Caco-2 (cell line): Measurements from ENCODE around the gene DAO. TPM values are rescaled to one million over a fixed set of nuclear protein-coding genes. Genes with fewer than 3 reads are reported as not detected.

Experiments used
- BruUV-seq: library from RNA; stranded (reverse); fragments of 400-500 nt; replicated peaks from 2 replicates; lab custom pipeline; 2021; lab: Mats Ljungman, UMichigan
- CTCF ChIA-PET: fragments of 300-600 bp; sonication (Branson Sonifier 250); formaldehyde crosslinking; loops from one replicate; lab custom pipeline; 2022; ENCODE audit warnings: antibody characterized with exemption; lab: Charles Lee
- POLR2A ChIA-PET: fragments of 300-600 bp; sonication (Branson Sonifier 250); formaldehyde crosslinking; loops from one replicate; lab custom pipeline; 2022; ENCODE audit warnings: antibody characterized with exemption; lab: Charles Lee
- DNase-seq, 2 experiments: peaks; one replicate each; pipeline versions ENCODE4 v3.0.0 to v3.0.0-alpha.2; 2020 to 2022
- H3K27me3 ChIP-seq: replicated peaks from 2 replicates; pipeline ENCODE4 v1.6.0; 2011; ENCODE audit warnings: low read length; ENCODE audit not compliant: control insufficient read depth, insufficient read depth
- H3K36me3 ChIP-seq: 2 replicates; pipeline ENCODE4 v1.5.1; 2011; ENCODE audit warnings: low read length; ENCODE audit not compliant: control insufficient read depth, insufficient read depth
- H3K4me1 ChIP-seq: fragments of 250-450 bp; sonication (Bioruptor Pico); 2 replicates; pipeline ENCODE4 v1.5.1; 2020; ENCODE audit warnings: mild to moderate bottlenecking
- H3K4me3 ChIP-seq: 2 replicates; pipeline ENCODE4 v1.5.1; 2011; ENCODE audit warnings: low read depth, mild to moderate bottlenecking, control low read depth, low read length
- H3K9me3 ChIP-seq: fragments of 250-450 bp; sonication (Bioruptor Pico); 2 replicates; pipeline ENCODE4 v1.5.1; 2020; ENCODE audit warnings: mild to moderate bottlenecking, moderate library complexity
- H3K27ac Mint-ChIP-seq: one replicate; pipeline ENCODE4 v1.8.0; 2022; ENCODE audit warnings: mixed read lengths; ENCODE audit not compliant: unreplicated experiment
- H3K27me3 Mint-ChIP-seq: one replicate; pipeline ENCODE4 v1.8.0; 2022; ENCODE audit warnings: mixed read lengths; ENCODE audit not compliant: insufficient read depth, unreplicated experiment
- H3K36me3 Mint-ChIP-seq: one replicate; pipeline ENCODE4 v1.8.0; 2022; ENCODE audit warnings: mild to moderate bottlenecking, mixed read lengths; ENCODE audit not compliant: insufficient read depth, unreplicated experiment
- H3K4me1 Mint-ChIP-seq: one replicate; pipeline ENCODE4 v1.8.0; 2022; ENCODE audit warnings: low read depth, mixed read lengths; ENCODE audit not compliant: unreplicated experiment
- H3K4me3 Mint-ChIP-seq: one replicate; pipeline ENCODE4 v1.8.0; 2022; ENCODE audit warnings: mild to moderate bottlenecking, moderate library complexity, mixed read lengths; ENCODE audit not compliant: unreplicated experiment
- H3K9me3 Mint-ChIP-seq: one replicate; pipeline ENCODE4 v1.8.0; 2022; ENCODE audit warnings: mixed read lengths; ENCODE audit not compliant: unreplicated experiment
- CTCF ChIP-seq, 2 experiments: fragments of 200-600 bp in 1 of 2; IDR thresholded peaks; 1 replicate in 1 of 2; 2 replicates in 1 of 2; pipeline versions ENCODE4 v1.5.1 to v1.8.0; 2011 to 2022; ENCODE audit warnings: antibody characterized with exemption in 1 of 2, control low read depth in 1 of 2, inconsistent platforms in 1 of 2, low read depth in 1 of 2, low read length in 1 of 2, mild to moderate bottlenecking in 1 of 2, moderate library complexity in 1 of 2; ENCODE audit not compliant: insufficient read depth in 1 of 2, severe bottlenecking in 1 of 2, unreplicated experiment in 1 of 2
- intact Hi-C: fragments of 100-400 bp; cut with micrococcal nuclease; formaldehyde crosslinking; loops from one replicate; pipeline ENCODE4 v1.10.0; 2022; ENCODE audit not compliant: unreplicated experiment
- total RNA-seq: library from RNA; stranded (reverse); gene quantifications from 2 replicates; pipeline ENCODE4 v1.2.3, GENCODE V29; 2022

The DAO gene
- total RNA-seq, 1 experiment from 2014 or later = not detected

DNA sequence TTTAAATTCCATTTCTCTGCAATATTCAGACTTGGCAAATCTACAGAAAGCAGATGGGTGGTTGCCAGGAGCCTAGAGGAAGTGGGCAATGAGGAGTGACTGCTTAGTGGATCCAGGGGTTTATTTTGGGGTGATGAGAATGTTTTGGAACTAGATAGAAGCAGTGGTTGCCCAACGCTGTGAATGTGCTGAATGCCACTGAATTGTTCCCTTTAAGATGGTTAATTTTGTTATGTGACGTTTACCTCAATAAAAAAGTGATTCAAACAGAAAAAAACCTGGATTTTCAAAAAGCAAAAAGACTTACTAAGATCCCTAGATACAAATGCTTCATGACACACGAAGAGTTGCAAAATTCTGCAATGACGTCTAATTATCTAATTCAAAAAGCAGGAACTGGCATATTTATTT is 34.2 kb downstream of the DAO start:
- no peaks in the 10 kb centered on the region for H3K9me3 Mint-ChIP-seq
- H3K4me1 ChIP-seq = peaks cover 21% of the 10 kb centered on the region
- POLR2A ChIA-PET = no interaction called here
- peaks cover 5% of the 10 kb centered on the region for H3K36me3 Mint-ChIP-seq
- peaks cover 16% of the 10 kb centered on the region for H3K4me1 Mint-ChIP-seq
- intact Hi-C loops = no loop called here
- no peaks in the 10 kb centered on the region for H3K9me3 ChIP-seq
- H3K27me3 ChIP-seq = no peaks in the 10 kb centered on the region
- no peaks in the 10 kb centered on the region for H3K27me3 Mint-ChIP-seq
- no peak overlapping the region for H3K4me3 Mint-ChIP-seq
- BruUV-seq = no TSS peak
- H3K4me3 ChIP-seq = no peak overlapping the region
- no peak for TF ChIP-seq CTCF (IDR thresholded peaks at IDR 0.05; ENCODE audit: insufficient read depth in 1 of 2, low read depth in 1 of 2, low read length in 1 of 2, severe bottlenecking in 1 of 2, unreplicated experiment in 1 of 2)
- H3K27ac Mint-ChIP-seq = no peak overlapping the region
- no peaks in the 10 kb centered on the region for H3K36me3 ChIP-seq
- DNase-seq = no peak
- CTCF ChIA-PET = no interaction called here

DNA sequence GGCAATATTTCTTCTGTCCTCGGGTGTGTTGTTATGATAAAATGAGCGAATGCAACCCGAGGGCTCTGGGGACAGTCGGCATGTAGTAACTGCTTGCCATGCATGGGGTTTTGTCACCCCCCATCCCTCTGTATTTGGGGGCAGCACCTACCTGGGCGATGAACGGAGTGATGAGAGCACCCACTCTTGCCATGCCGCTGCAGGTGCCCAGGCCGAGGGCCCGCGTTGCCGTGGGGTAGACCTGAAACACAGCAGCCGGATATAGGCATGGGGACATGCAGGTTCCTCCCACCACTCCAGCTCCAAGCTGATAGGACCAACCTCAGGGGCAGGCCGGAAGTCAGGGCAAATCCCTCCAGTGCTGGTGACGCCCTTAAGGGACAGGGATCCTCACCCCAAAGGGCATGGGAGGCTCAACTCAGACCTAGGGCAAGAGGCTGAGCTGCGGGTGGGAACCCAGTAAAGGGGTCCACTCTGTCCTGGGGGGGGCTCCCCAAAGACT is 35.8 kb downstream of the DAO start:
- Mint-ChIP-seq H3K27ac (no peak overlapping the region), H3K9me3 (no peaks in the 10 kb centered on the region), H3K4me1 (peaks cover 25% of the 10 kb centered on the region), H3K27me3 (no peaks in the 10 kb centered on the region), H3K36me3 (peaks cover 5% of the 10 kb centered on the region), H3K4me3 (no peak overlapping the region)
- H3K4me1 ChIP-seq = peaks cover 32% of the 10 kb centered on the region
- H3K9me3 ChIP-seq = no peaks in the 10 kb centered on the region
- no peaks in the 10 kb centered on the region for H3K36me3 ChIP-seq
- no peak for TF ChIP-seq CTCF (IDR thresholded peaks at IDR 0.05; ENCODE audit: insufficient read depth in 1 of 2, low read depth in 1 of 2, low read length in 1 of 2, severe bottlenecking in 1 of 2, unreplicated experiment in 1 of 2)
- intact Hi-C loops = no loop called here
- DNase-seq = no peak
- CTCF ChIA-PET = no interaction called here
- no peaks in the 10 kb centered on the region for H3K27me3 ChIP-seq
- H3K4me3 ChIP-seq = no peak overlapping the region
- POLR2A ChIA-PET = no interaction called here
- BruUV-seq = no TSS peak

DNA sequence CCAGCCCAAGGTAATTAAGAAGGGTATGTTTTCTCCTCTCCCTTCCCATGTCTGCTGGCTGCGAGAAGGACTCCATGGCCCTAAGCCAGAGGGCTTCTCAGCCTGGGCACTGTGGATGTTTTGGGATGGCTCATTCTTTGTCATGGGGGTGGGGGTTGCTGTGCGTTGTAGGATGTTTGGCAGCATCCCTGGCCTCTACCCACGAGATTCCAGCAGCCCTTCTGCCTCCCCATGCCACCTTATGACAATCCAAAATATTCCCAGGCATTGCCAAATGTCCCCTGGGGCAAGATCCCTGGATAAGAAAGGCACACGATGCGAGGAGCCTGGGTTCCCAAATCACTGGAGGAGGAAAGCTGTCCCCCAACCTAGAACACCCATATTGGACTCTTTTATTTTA is 36.4 kb downstream of the DAO start:
- intact Hi-C loops = no loop called here
- CTCF ChIA-PET = no interaction called here

More for the DNA sequence above, 36.4 kb downstream of the DAO start:
- H3K9me3 ChIP-seq = no peaks in the 10 kb centered on the region
- H3K4me1 Mint-ChIP-seq = peaks cover 30% of the 10 kb centered on the region
- DNase-seq = no peak
- no peaks in the 10 kb centered on the region for H3K27me3 Mint-ChIP-seq
- POLR2A ChIA-PET = no interaction called here
- no peak overlapping the region for H3K27ac Mint-ChIP-seq
- no peak overlapping the region for H3K4me3 Mint-ChIP-seq
- H3K4me1 ChIP-seq = peaks cover 32% of the 10 kb centered on the region
- no TSS peak for BruUV-seq
- H3K36me3 ChIP-seq = 0 out of 2 replicates have a peak, but pooled peaks cover under 1% of the 10 kb centered on the region
- no peak for TF ChIP-seq CTCF (IDR thresholded peaks at IDR 0.05; ENCODE audit: insufficient read depth in 1 of 2, low read depth in 1 of 2, low read length in 1 of 2, severe bottlenecking in 1 of 2, unreplicated experiment in 1 of 2)
- no peaks in the 10 kb centered on the region for H3K27me3 ChIP-seq
- H3K4me3 ChIP-seq = no peak overlapping the region
- H3K36me3 Mint-ChIP-seq = peaks cover 5% of the 10 kb centered on the region
- no peaks in the 10 kb centered on the region for H3K9me3 Mint-ChIP-seq
